Measurements from ENCODE around the gene TPGS2. TPM values are rescaled to one million over a fixed set of nuclear protein-coding genes. Genes with fewer than 3 reads are reported as not detected.

TPGS2 gene
- total RNA-seq, 1 donor: 98.0 TPM

- no peak for TF ChIP-seq CTCF (IDR thresholded peaks at IDR 0.05; ENCODE audit: insufficient read depth, low read depth, low read length)
- DNase-seq (ENCODE audit: low read depth): no peak
Observed at GRCh38 chr18:36752929-36753865, 75.6 kb downstream of the TPGS2 start.

GRCh38 chr18:36745219-36745975 is 83.4 kb downstream of the TPGS2 start:
- DNase-seq (ENCODE audit: low read depth): no peak
- no peak for TF ChIP-seq CTCF (IDR thresholded peaks at IDR 0.05; ENCODE audit: insufficient read depth, low read depth, low read length)
- H3K4me3 ChIP-seq (ENCODE audit: low read depth, low read length): no peak overlapping the region

More at GRCh38 chr18:36752929-36753865, 75.6 kb downstream of the TPGS2 start:
- H3K4me3 ChIP-seq (ENCODE audit: low read depth, low read length): no peak overlapping the region

GRCh38 chr18:36744261-36744876 is 84.4 kb downstream of the TPGS2 start:
- no peak overlapping the region for H3K4me3 ChIP-seq (ENCODE audit: low read depth, low read length)
- TF ChIP-seq CTCF (IDR thresholded peaks at IDR 0.05; ENCODE audit: insufficient read depth, low read depth, low read length): no peak
- no peak for DNase-seq (ENCODE audit: low read depth)

Other genes starting within 250 kb of the TPGS2 start
- gene KIAA1328, start 125 bp upstream of the TPGS2 start, total RNA-seq: 6.0 and 7.7 TPM in 2 replicates